Breast epithelium (tissue), 4 donors: ENCODE measurements around the gene OR10J1. TPM values are rescaled to one million over a fixed set of nuclear protein-coding genes. Genes with fewer than 3 reads are reported as not detected.
"Not testable (repeated sequence)": the region's sequence is repeated elsewhere in the genome, so short reads cannot be mapped to it uniquely, and the experiment has no call there.

Source experiments
- DNase-seq, 2 donors: peaks; one replicate each; pipeline ENCODE4 v3.0.0-alpha.2; 2019; ENCODE audit warnings: low spot score in 2 of 2
- H3K27ac ChIP-seq, 2 donors: fragments of 200-600 bp; sonication (generic) in 1 of 2; one replicate each; pipeline ENCODE4 v1.5.1; 2016 to 2019; ENCODE audit warnings: mild to moderate bottlenecking in 1 of 2
- H3K27me3 ChIP-seq, 2 donors: fragments of 200-600 bp; sonication (generic) in 1 of 2; one replicate each; pipeline versions ENCODE4 v1.5.1 to v1.6.0; 2017 to 2019; ENCODE audit warnings: control low read depth in 1 of 2, mild to moderate bottlenecking in 1 of 2
- H3K36me3 ChIP-seq: fragments of 200-600 bp; one replicate; pipeline ENCODE4 v1.5.1; 2019
- H3K4me1 ChIP-seq, 2 donors: fragments of 200-600 bp; sonication (generic); one replicate each; pipeline ENCODE4 v1.5.1; 2016 to 2019; ENCODE audit warnings: control low read depth in 1 of 2
- H3K4me3 ChIP-seq, 3 donors: fragments of 200-600 bp; sonication (generic); 1 replicate in 2 of 3; 2 replicates in 1 of 3; pipeline ENCODE4 v1.5.1; 2016 to 2019; ENCODE audit warnings: mild to moderate bottlenecking in 3 of 3, moderate library complexity in 2 of 3
- H3K9me3 ChIP-seq, 2 donors: fragments of 200-600 bp; sonication (generic) in 1 of 2; one replicate each; pipeline ENCODE4 v1.5.1; 2016 to 2019; ENCODE audit warnings: control low read depth in 1 of 2
- CTCF ChIP-seq, 3 donors: fragments of 450-650 bp; IDR thresholded peaks; one replicate each; pipeline ENCODE4 v1.5.1; 2016 to 2017; ENCODE audit warnings: antibody characterized with exemption in 3 of 3, mild to moderate bottlenecking in 3 of 3, moderate library complexity in 3 of 3
- POLR2A ChIP-seq: fragments of 450-650 bp; IDR thresholded peaks from one replicate; pipeline ENCODE4 v1.6.1; 2016; ENCODE audit warnings: antibody characterized with exemption, mild to moderate bottlenecking, moderate library complexity
- POLR2AphosphoS5 ChIP-seq, 3 donors: sonication (generic); formaldehyde crosslinking; IDR thresholded peaks; one replicate each; pipeline ENCODE4 v1.6.1; 2017; ENCODE audit warnings: antibody characterized with exemption in 3 of 3
- intact Hi-C: fragments of 100-400 bp; cut with DNase I; formaldehyde crosslinking; loops from one replicate; pipeline ENCODE4 v1.15.1; 2023; ENCODE audit warnings: low total_unique reads
- total RNA-seq, 3 donors: library from RNA; depleted of rRNA; stranded (reverse); fragments of >200 nt; gene quantifications; one replicate each; pipeline ENCODE4 v1.1.0, GENCODE V29; 2016

The OR10J1 gene
- total RNA-seq, 3 donors from 2014 or later, result not detected

- DNase-seq, result no peak
- TF ChIP-seq CTCF (IDR thresholded peaks at IDR 0.05) (no peak), POLR2AphosphoS5 (IDR thresholded peaks at IDR 0.05) (no peak), POLR2A (no peak)
- Histone ChIP-seq H3K36me3 (no peaks in the 10 kb centered on the region), H3K4me3 (no peak overlapping the region), H3K27ac (no peak overlapping the region), H3K9me3 (peaks cover 0 to 4% of the 10 kb centered on the region in 2 donors), H3K27me3 (no peaks in the 10 kb centered on the region), H3K4me1 (no peaks in the 10 kb centered on the region)
- intact Hi-C loops, result no loop called here
These were observed 2.9 kb downstream of the OR10J1 start for GRCh38 chr1:159442428-159442827.

GRCh38 chr1:159443066-159443750 lies 3.7 kb downstream of the OR10J1 start:
- no peak for TF ChIP-seq POLR2AphosphoS5 (IDR thresholded peaks at IDR 0.05)
- no peak for TF ChIP-seq CTCF (IDR thresholded peaks at IDR 0.05)
- no peak for TF ChIP-seq POLR2A
- intact Hi-C loops, result no loop called here
- H3K27ac ChIP-seq, result no peak overlapping the region
- no peaks in the 10 kb centered on the region for H3K36me3 ChIP-seq
- peaks cover 0 to 6% of the 10 kb centered on the region in 2 donors for H3K9me3 ChIP-seq
- no peaks in the 10 kb centered on the region for H3K27me3 ChIP-seq
- H3K4me3 ChIP-seq, result no peak overlapping the region
- DNase-seq, result no peak
- no peaks in the 10 kb centered on the region for H3K4me1 ChIP-seq

- no peaks in the 10 kb centered on the region for H3K27me3 ChIP-seq
- H3K4me3 ChIP-seq, result no peak overlapping the region
- no peak for DNase-seq
- no peak overlapping the region for H3K27ac ChIP-seq
- H3K36me3 ChIP-seq, result no peaks in the 10 kb centered on the region
- no peaks in the 10 kb centered on the region for H3K4me1 ChIP-seq
- intact Hi-C loops, result no loop called here
- H3K9me3 ChIP-seq, result peaks cover 0 to 15% of the 10 kb centered on the region in 2 donors
- TF ChIP-seq CTCF (IDR thresholded peaks at IDR 0.05) (no peak), POLR2A (no peak), POLR2AphosphoS5 (IDR thresholded peaks at IDR 0.05) (no peak)
These were observed 5.0 kb downstream of the OR10J1 start for GRCh38 chr1:159444511-159444910.

GRCh38 chr1:159448181-159448580 lies 8.7 kb downstream of the OR10J1 start:
- Histone ChIP-seq H3K4me1 (no peaks in the 10 kb centered on the region), H3K36me3 (no peaks in the 10 kb centered on the region), H3K27ac (no peak overlapping the region), H3K9me3 (peaks cover 0 to 23% of the 10 kb centered on the region in 2 donors), H3K27me3 (no peaks in the 10 kb centered on the region), H3K4me3 (no peak overlapping the region)
- no peak for DNase-seq
- no peak for TF ChIP-seq POLR2AphosphoS5 (IDR thresholded peaks at IDR 0.05)
- no peak for TF ChIP-seq POLR2A
- no peak for TF ChIP-seq CTCF (IDR thresholded peaks at IDR 0.05)
- intact Hi-C loops, result no loop called here

GRCh38 chr1:159449605-159450004 lies 10.1 kb downstream of the OR10J1 start:
- H3K36me3 ChIP-seq, H3K4me3 ChIP-seq, DNase-seq, H3K4me1 ChIP-seq, H3K27me3 ChIP-seq, H3K27ac ChIP-seq, intact Hi-C loops: not testable (repeated sequence)
- peaks cover 0 to 23% of the 10 kb centered on the region in 2 donors for H3K9me3 ChIP-seq

GRCh38 chr1:159459551-159459950 lies 20.0 kb downstream of the OR10J1 start:
- H3K36me3 ChIP-seq, result no peaks in the 10 kb centered on the region
- DNase-seq, result no peak
- H3K4me3 ChIP-seq, result no peak overlapping the region
- H3K9me3 ChIP-seq, result peaks cover 0 to 18% of the 10 kb centered on the region in 2 donors
- no peaks in the 10 kb centered on the region for H3K4me1 ChIP-seq
- TF ChIP-seq POLR2A, result no peak
- no peaks in the 10 kb centered on the region for H3K27me3 ChIP-seq
- intact Hi-C loops, result no loop called here
- no peak overlapping the region for H3K27ac ChIP-seq
